IMR-90 (cell line): ENCODE data around the gene UST. TPM values are rescaled to one million over a fixed set of nuclear protein-coding genes. Genes with fewer than 3 reads are reported as not detected.

Experiments used
- ATAC-seq: fragments of 200-7000 bp; cut with Tn5 transposase; 2 replicates; pipeline ENCODE4 v1.9.1; 2020; ENCODE audit warnings: low read depth, mild to moderate bottlenecking, moderate library complexity
- BruUV-seq: library from RNA; stranded (reverse); fragments of 400-500 nt; replicated peaks from 2 replicates; lab custom pipeline; 2021; lab: Mats Ljungman, UMichigan
- CTCF ChIA-PET: fragments of 300-600 bp; formaldehyde crosslinking; extraction: SDS; loops from one replicate; lab custom pipeline; 2021; ENCODE audit warnings: antibody characterized with exemption; lab: Yijun Ruan, JAX
- POLR2A ChIA-PET: fragments of 300-600 bp; sonication (Branson Sonifier 250); formaldehyde crosslinking; loops from one replicate; lab custom pipeline; 2022; ENCODE audit warnings: antibody characterized with exemption; ENCODE audit not compliant: unreplicated experiment; lab: Charles Lee
- DNase-seq: peaks from one replicate; pipeline ENCODE4 v3.0.0; 2013
- H2AFZ ChIP-seq: replicated peaks from 2 replicates; pipeline ENCODE3; 2013; ENCODE audit warnings: low read length, mild to moderate bottlenecking; ENCODE audit not compliant: poor library complexity
- H2AK5ac ChIP-seq: 2 replicates; pipeline ENCODE4 v1.6.1; 2013; ENCODE audit warnings: low read depth, low read length, inconsistent platforms
- H2AK9ac ChIP-seq: replicated peaks from 2 replicates; pipeline ENCODE3; 2013; ENCODE audit warnings: mild to moderate bottlenecking, low read depth, low read length, moderate library complexity; ENCODE audit not compliant: poor library complexity
- H2BK120ac ChIP-seq: 2 replicates; pipeline ENCODE4 v1.6.1; 2013; ENCODE audit warnings: low read depth, low read length, inconsistent platforms
- H2BK15ac ChIP-seq: 3 replicates; pipeline ENCODE4 v1.6.1; 2013; ENCODE audit warnings: low read depth, low read length, inconsistent platforms
- H2BK20ac ChIP-seq: 2 replicates; pipeline ENCODE4 v1.6.1; 2013; ENCODE audit warnings: low read depth, mild to moderate bottlenecking, inconsistent platforms, low read length, moderate library complexity
- H2BK5ac ChIP-seq: 2 replicates; pipeline ENCODE4 v1.6.1; 2013; ENCODE audit warnings: mild to moderate bottlenecking, low read depth, low read length, inconsistent platforms; ENCODE audit not compliant: poor library complexity, severe bottlenecking
- H3K14ac ChIP-seq: replicated peaks from 2 replicates; pipeline ENCODE4 v1.6.1; 2013; ENCODE audit warnings: low read depth, low read length, inconsistent platforms
- H3K18ac ChIP-seq: 2 replicates; pipeline ENCODE4 v1.6.1; 2013; ENCODE audit warnings: low read depth, low read length, control low read depth
- H3K23ac ChIP-seq: 2 replicates; pipeline ENCODE4 v1.6.1; 2013; ENCODE audit warnings: low read depth, low read length, inconsistent platforms
- H3K27ac ChIP-seq: 2 replicates; pipeline ENCODE4 v1.5.1; 2013; ENCODE audit warnings: mild to moderate bottlenecking, control low read depth, low read length; ENCODE audit not compliant: insufficient read depth
- H3K27me3 ChIP-seq: 2 replicates; pipeline ENCODE4 v1.6.1; 2013; ENCODE audit warnings: low read length; ENCODE audit not compliant: control insufficient read depth, insufficient read depth
- H3K36me3 ChIP-seq: 2 replicates; pipeline ENCODE4 v1.6.1; 2013; ENCODE audit warnings: low read length, mixed read lengths; ENCODE audit not compliant: control insufficient read depth, insufficient read depth
- H3K4ac ChIP-seq: 2 replicates; pipeline ENCODE4 v1.6.1; 2013; ENCODE audit warnings: low read depth, low read length, inconsistent platforms
- H3K4me1 ChIP-seq: 2 replicates; pipeline ENCODE4 v1.6.1; 2013; ENCODE audit warnings: low read length, mixed read lengths; ENCODE audit not compliant: control insufficient read depth, insufficient read depth
- H3K4me2 ChIP-seq: 2 replicates; pipeline ENCODE4 v1.6.1; 2013; ENCODE audit warnings: low read depth, mild to moderate bottlenecking, control low read depth, low read length, moderate library complexity
- H3K4me3 ChIP-seq: 2 replicates; pipeline ENCODE4 v1.5.1; 2013; ENCODE audit warnings: low read depth, mild to moderate bottlenecking, control low read depth, low read length, moderate library complexity; ENCODE audit not compliant: insufficient read depth
- H3K56ac ChIP-seq: 2 replicates; pipeline ENCODE4 v1.6.1; 2013; ENCODE audit warnings: low read length, inconsistent platforms; ENCODE audit not compliant: insufficient read depth; ENCODE audit errors: extremely low read depth
- H3K79me1 ChIP-seq, 2 experiments: 2 replicates each; pipeline ENCODE4 v1.6.1; 2013; ENCODE audit warnings: low read length in 2 of 2, inconsistent platforms in 1 of 2, low read depth in 1 of 2
- H3K9ac ChIP-seq: 2 replicates; pipeline ENCODE4 v1.6.1; 2013; ENCODE audit warnings: low read depth, low read length, control low read depth
- H3K9me1 ChIP-seq: 2 replicates; pipeline ENCODE4 v1.6.1; 2013; ENCODE audit warnings: low read length, inconsistent platforms; ENCODE audit not compliant: insufficient read depth
- H3K9me3 ChIP-seq: 2 replicates; pipeline ENCODE4 v1.6.1; 2013; ENCODE audit warnings: low read length; ENCODE audit not compliant: control insufficient read depth, insufficient read depth
- H4K20me1 ChIP-seq: 2 replicates; pipeline ENCODE4 v1.6.1; 2013; ENCODE audit warnings: low read length, inconsistent platforms; ENCODE audit not compliant: insufficient read depth
- H4K5ac ChIP-seq: 2 replicates; pipeline ENCODE4 v1.6.1; 2013; ENCODE audit warnings: mild to moderate bottlenecking, low read depth, low read length, control low read depth
- H4K8ac ChIP-seq, 2 experiments: 2 replicates each; pipeline ENCODE4 v1.6.1; 2013; ENCODE audit warnings: low read depth in 2 of 2, low read length in 2 of 2, control low read depth in 1 of 2, inconsistent platforms in 1 of 2
- H4K91ac ChIP-seq: 2 replicates; pipeline ENCODE4 v1.6.1; 2013; ENCODE audit warnings: low read depth, low read length, inconsistent platforms; ENCODE audit not compliant: insufficient read depth
- BHLHE40 ChIP-seq: fragments of 150-350 bp; IDR thresholded peaks from 2 replicates; pipeline ENCODE4 v1.6.1; 2016; ENCODE audit warnings: mild to moderate bottlenecking, low read depth, low read length
- FOS ChIP-seq: fragments of 150-350 bp; IDR thresholded peaks from 2 replicates; pipeline ENCODE4 v1.6.1; 2016; ENCODE audit warnings: low read depth, low read length
- MAFK ChIP-seq: IDR thresholded peaks from 2 replicates; pipeline ENCODE4 v1.6.1; 2012; ENCODE audit warnings: low read depth, low read length, improper control_type of control experiment
- MAZ ChIP-seq: IDR thresholded peaks from 2 replicates; pipeline ENCODE4 v1.6.1; 2012; ENCODE audit warnings: low read depth, mild to moderate bottlenecking, low read length, improper control_type of control experiment, moderate library complexity, borderline replicate concordance
- MXI1 ChIP-seq: IDR thresholded peaks from 2 replicates; pipeline ENCODE4 v1.6.1; 2012; ENCODE audit warnings: low read depth, mild to moderate bottlenecking, low read length, moderate library complexity, borderline replicate concordance
- RAD21 ChIP-seq: IDR thresholded peaks from 2 replicates; pipeline ENCODE4 v1.6.1; 2012; ENCODE audit warnings: low read length, improper control_type of control experiment
- RFX5 ChIP-seq: IDR thresholded peaks from 2 replicates; pipeline ENCODE4 v1.8.0; 2012; ENCODE audit warnings: low read depth, mild to moderate bottlenecking, low read length, moderate library complexity
- WGBS, 2 experiments: methylation state at CpG; one replicate each; pipeline versions ENCODE4 v1.1.5 to v1.1.7; 2013; ENCODE audit warnings: missing lambda C conversion rate in 2 of 2; ENCODE audit not compliant: insufficient read length in 1 of 2; ENCODE audit errors: extremely low coverage in 2 of 2; 5-methylcytosine and 5-hydroxymethylcytosine counted together
- dilution Hi-C: fragments of 300-500 bp; cut with HindIII; formaldehyde crosslinking; loops from one replicate; pipeline ENCODE4 v1.14.3; 2018; ENCODE audit warnings: low sequenced_read_pairs; ENCODE audit not compliant: unreplicated experiment
- in situ Hi-C: fragments of 300-500 bp; cut with MboI; formaldehyde crosslinking; loops from 3 replicates; pipeline ENCODE4 v1.14.3; 2019; ENCODE audit warnings: low sequenced_read_pairs, inconsistent platforms, mixed read lengths
- intact Hi-C: fragments of 100-400 bp; cut with micrococcal nuclease; formaldehyde crosslinking; loops from 2 replicates; pipeline ENCODE4 v1.10.0; 2022
- polyA plus RNA-seq, 3 experiments: library from polyadenylated mRNA; depleted of rRNA; stranded (reverse); fragments of >200 nt; gene quantifications; 2 replicates each; pipeline ENCODE4 v1.2.3, GENCODE V29; 2012; ENCODE audit warnings: low replicate concordance in 1 of 3
- total RNA-seq: library from RNA; depleted of rRNA; stranded (reverse); fragments of >200 nt; gene quantifications from 2 replicates; pipeline ENCODE4 v1.2.3, GENCODE V29; 2012
- TF ChIP-seq, protein P1 (sequence below): fragments of 150-350 bp; IDR thresholded peaks from 2 replicates; pipeline ENCODE4 v1.6.1; 2017; ENCODE audit warnings: mild to moderate bottlenecking, antibody characterized with exemption, low read length, low read depth
- TF ChIP-seq, protein P2 (sequence below): conservative IDR thresholded peaks from 2 replicates; pipeline ENCODE4 v1.5.1; 2012; ENCODE audit warnings: mild to moderate bottlenecking, low read depth, low read length, improper control_type of control experiment

The UST gene
- total and polyA plus RNA-seq, 2 of the 4 experiments (the other 2 are of a cell fraction) = 7.7 to 13.8 TPM

- Histone ChIP-seq H4K20me1 (peaks cover 3% of the 10 kb centered on the region; the same call in 1 of the 2 replicates), H2BK120ac (no peak overlapping the region), H3K9me1 (peaks cover 3% of the 10 kb centered on the region; the same call in 1 of the 2 replicates), H3K56ac (no peak overlapping the region), H4K91ac (no peak overlapping the region), H4K5ac (no peak overlapping the region), H3K79me1 (no peaks in the 10 kb centered on the region), H2AK9ac (no peak overlapping the region), H4K8ac (no peak overlapping the region), H3K18ac (no peak overlapping the region), H3K27me3 (no peaks in the 10 kb centered on the region), H3K23ac (no peak overlapping the region), H3K9ac (no peak overlapping the region), H3K27ac (no peak overlapping the region), H2AFZ (no peak overlapping the region), H3K36me3 (no peaks in the 10 kb centered on the region), H2AK5ac (no peak overlapping the region), H3K4ac (no peak overlapping the region), H3K4me1 (peaks cover 7% of the 10 kb centered on the region), H2BK20ac (no peak overlapping the region), H2BK5ac (no peak overlapping the region), H2BK15ac (no peak overlapping the region), H3K4me2 (no peak overlapping the region), H3K14ac (no peak overlapping the region), H3K4me3 (no peak overlapping the region), H3K9me3 (peaks cover 2% of the 10 kb centered on the region; the same call in 1 of the 2 replicates)
- DNase-seq (no peak), ATAC-seq (no peak)
- BruUV-seq = no TSS peak
- dilution Hi-C loops = no loop called here
- POLR2A ChIA-PET = no interaction called here
- intact Hi-C loops = no loop called here
- CTCF ChIA-PET = no interaction called here
- WGBS, 2 experiments = 94% methylated on average over 2 of the region's 7 CpGs; no CpG with 5 or more reads in 1 of the 2 experiments
- in situ Hi-C loops = no loop called here
- TF ChIP-seq MAZ = no peak
- no peak for TF ChIP-seq MAFK
- TF ChIP-seq RFX5 = no peak
- TF ChIP-seq, protein P1, sequence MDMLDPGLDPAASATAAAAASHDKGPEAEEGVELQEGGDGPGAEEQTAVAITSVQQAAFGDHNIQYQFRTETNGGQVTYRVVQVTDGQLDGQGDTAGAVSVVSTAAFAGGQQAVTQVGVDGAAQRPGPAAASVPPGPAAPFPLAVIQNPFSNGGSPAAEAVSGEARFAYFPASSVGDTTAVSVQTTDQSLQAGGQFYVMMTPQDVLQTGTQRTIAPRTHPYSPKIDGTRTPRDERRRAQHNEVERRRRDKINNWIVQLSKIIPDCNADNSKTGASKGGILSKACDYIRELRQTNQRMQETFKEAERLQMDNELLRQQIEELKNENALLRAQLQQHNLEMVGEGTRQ = no peak
- no peak for TF ChIP-seq RAD21
- TF ChIP-seq, protein P2, sequence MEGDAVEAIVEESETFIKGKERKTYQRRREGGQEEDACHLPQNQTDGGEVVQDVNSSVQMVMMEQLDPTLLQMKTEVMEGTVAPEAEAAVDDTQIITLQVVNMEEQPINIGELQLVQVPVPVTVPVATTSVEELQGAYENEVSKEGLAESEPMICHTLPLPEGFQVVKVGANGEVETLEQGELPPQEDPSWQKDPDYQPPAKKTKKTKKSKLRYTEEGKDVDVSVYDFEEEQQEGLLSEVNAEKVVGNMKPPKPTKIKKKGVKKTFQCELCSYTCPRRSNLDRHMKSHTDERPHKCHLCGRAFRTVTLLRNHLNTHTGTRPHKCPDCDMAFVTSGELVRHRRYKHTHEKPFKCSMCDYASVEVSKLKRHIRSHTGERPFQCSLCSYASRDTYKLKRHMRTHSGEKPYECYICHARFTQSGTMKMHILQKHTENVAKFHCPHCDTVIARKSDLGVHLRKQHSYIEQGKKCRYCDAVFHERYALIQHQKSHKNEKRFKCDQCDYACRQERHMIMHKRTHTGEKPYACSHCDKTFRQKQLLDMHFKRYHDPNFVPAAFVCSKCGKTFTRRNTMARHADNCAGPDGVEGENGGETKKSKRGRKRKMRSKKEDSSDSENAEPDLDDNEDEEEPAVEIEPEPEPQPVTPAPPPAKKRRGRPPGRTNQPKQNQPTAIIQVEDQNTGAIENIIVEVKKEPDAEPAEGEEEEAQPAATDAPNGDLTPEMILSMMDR = no peak
- TF ChIP-seq MXI1 = no peak
- no peak for TF ChIP-seq BHLHE40
- TF ChIP-seq FOS = no peak
Measured at GRCh38 chr6:149003560-149003959, 256.7 kb downstream of the UST start.
